SK-N-SH (cell line): ENCODE measurements around the gene GXYLT2.

Source experiments
- EP300 ChIP-seq, 2 experiments: IDR thresholded peaks; 2 replicates each; pipeline versions ENCODE4 v1.4.0 to v1.6.1; 2012; ENCODE audit warnings: borderline replicate concordance in 1 of 2, low read depth in 1 of 2, low read length in 1 of 2
- JUND ChIP-seq: IDR thresholded peaks from 2 replicates; pipeline ENCODE4 v1.4.0; 2012
- NFIC ChIP-seq: IDR thresholded peaks from 2 replicates; pipeline ENCODE4 v1.4.0; 2012; ENCODE audit warnings: borderline replicate concordance
- POLR2AphosphoS5 ChIP-seq: IDR thresholded peaks from 2 replicates; pipeline ENCODE4 v1.6.1; 2012; ENCODE audit warnings: low read depth, low read length
- RAD21 ChIP-seq: IDR thresholded peaks from 2 replicates; pipeline ENCODE4 v1.6.1; 2012; ENCODE audit warnings: mild to moderate bottlenecking, low read length
- RFX5 ChIP-seq: IDR thresholded peaks from 2 replicates; pipeline ENCODE4 v1.6.1; 2012; ENCODE audit warnings: mild to moderate bottlenecking, improper control_type of control experiment, low read length
- SIN3A ChIP-seq: IDR thresholded peaks from 2 replicates; pipeline ENCODE4 v1.6.1; 2012; ENCODE audit warnings: low read depth, mild to moderate bottlenecking, low read length, moderate library complexity, borderline replicate concordance
- SMC3 ChIP-seq: IDR thresholded peaks from 2 replicates; pipeline ENCODE4 v1.6.1; 2012; ENCODE audit warnings: low read depth, low read length, improper control_type of control experiment
- TAF1 ChIP-seq: IDR thresholded peaks from 2 replicates; pipeline ENCODE4 v1.6.1; 2012; ENCODE audit warnings: low read depth, mild to moderate bottlenecking, low read length, moderate library complexity, borderline replicate concordance
- YY1 ChIP-seq: IDR thresholded peaks from 2 replicates; pipeline ENCODE4 v1.4.0; 2012; ENCODE audit warnings: low read depth, mild to moderate bottlenecking
- TF ChIP-seq, protein P1 (sequence below): IDR thresholded peaks from 2 replicates; pipeline ENCODE4 v1.4.0; 2012; ENCODE audit warnings: low read depth, borderline replicate concordance
- TF ChIP-seq, protein P2 (sequence below): fragments of 200-600 bp; sonication (generic); IDR thresholded peaks from 2 replicates; pipeline ENCODE4 v1.6.1; 2017; ENCODE audit warnings: antibody characterized with exemption, mild to moderate bottlenecking, moderate library complexity
- TF ChIP-seq, protein P3 (sequence below): IDR thresholded peaks from 2 replicates; pipeline ENCODE4 v1.4.0; 2012; ENCODE audit warnings: low read depth, borderline replicate concordance
- TF ChIP-seq, protein P4 (sequence below): IDR thresholded peaks from 2 replicates; pipeline ENCODE4 v1.6.1; 2012; ENCODE audit warnings: mild to moderate bottlenecking, low read depth, low read length, moderate library complexity

DNA sequence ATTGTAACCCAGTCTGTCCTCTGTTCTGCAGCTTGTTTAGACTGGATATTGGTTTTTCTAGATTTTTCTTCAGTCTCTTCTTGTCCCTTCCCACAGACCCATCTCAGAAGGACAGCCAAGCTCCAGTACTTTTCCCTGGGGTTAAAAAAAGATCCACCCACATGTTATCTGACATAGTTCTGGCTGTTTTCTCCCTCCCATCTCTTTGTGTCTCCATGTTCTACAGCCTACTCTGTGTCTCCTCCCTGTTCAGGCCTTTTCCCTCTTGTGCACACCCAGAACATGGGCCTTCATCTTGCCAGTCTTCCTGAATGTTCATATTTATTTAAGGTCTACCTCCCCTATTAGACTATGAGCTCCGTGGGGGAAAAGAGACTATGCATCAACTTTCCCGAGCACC is 103.7 kb downstream of the GXYLT2 start:
- TF ChIP-seq JUND, result no peak
- no peak for TF ChIP-seq YY1
- TF ChIP-seq, protein P1, sequence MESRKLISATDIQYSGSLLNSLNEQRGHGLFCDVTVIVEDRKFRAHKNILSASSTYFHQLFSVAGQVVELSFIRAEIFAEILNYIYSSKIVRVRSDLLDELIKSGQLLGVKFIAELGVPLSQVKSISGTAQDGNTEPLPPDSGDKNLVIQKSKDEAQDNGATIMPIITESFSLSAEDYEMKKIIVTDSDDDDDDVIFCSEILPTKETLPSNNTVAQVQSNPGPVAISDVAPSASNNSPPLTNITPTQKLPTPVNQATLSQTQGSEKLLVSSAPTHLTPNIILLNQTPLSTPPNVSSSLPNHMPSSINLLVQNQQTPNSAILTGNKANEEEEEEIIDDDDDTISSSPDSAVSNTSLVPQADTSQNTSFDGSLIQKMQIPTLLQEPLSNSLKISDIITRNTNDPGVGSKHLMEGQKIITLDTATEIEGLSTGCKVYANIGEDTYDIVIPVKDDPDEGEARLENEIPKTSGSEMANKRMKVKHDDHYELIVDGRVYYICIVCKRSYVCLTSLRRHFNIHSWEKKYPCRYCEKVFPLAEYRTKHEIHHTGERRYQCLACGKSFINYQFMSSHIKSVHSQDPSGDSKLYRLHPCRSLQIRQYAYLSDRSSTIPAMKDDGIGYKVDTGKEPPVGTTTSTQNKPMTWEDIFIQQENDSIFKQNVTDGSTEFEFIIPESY, result no peak
- no peak for TF ChIP-seq RFX5
- TF ChIP-seq, protein P2, sequence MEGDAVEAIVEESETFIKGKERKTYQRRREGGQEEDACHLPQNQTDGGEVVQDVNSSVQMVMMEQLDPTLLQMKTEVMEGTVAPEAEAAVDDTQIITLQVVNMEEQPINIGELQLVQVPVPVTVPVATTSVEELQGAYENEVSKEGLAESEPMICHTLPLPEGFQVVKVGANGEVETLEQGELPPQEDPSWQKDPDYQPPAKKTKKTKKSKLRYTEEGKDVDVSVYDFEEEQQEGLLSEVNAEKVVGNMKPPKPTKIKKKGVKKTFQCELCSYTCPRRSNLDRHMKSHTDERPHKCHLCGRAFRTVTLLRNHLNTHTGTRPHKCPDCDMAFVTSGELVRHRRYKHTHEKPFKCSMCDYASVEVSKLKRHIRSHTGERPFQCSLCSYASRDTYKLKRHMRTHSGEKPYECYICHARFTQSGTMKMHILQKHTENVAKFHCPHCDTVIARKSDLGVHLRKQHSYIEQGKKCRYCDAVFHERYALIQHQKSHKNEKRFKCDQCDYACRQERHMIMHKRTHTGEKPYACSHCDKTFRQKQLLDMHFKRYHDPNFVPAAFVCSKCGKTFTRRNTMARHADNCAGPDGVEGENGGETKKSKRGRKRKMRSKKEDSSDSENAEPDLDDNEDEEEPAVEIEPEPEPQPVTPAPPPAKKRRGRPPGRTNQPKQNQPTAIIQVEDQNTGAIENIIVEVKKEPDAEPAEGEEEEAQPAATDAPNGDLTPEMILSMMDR, result no peak
- no peak for TF ChIP-seq NFIC
- no peak for TF ChIP-seq EP300 (IDR thresholded peaks at IDR 0.05; ENCODE audit: borderline replicate concordance in 1 of 2, low read depth in 1 of 2, low read length in 1 of 2)
- no peak for TF ChIP-seq POLR2AphosphoS5
- TF ChIP-seq, protein P3, sequence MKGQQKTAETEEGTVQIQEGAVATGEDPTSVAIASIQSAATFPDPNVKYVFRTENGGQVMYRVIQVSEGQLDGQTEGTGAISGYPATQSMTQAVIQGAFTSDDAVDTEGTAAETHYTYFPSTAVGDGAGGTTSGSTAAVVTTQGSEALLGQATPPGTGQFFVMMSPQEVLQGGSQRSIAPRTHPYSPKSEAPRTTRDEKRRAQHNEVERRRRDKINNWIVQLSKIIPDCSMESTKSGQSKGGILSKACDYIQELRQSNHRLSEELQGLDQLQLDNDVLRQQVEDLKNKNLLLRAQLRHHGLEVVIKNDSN, result no peak
- no peak for TF ChIP-seq RAD21
- TF ChIP-seq TAF1, result no peak
- TF ChIP-seq, protein P4, sequence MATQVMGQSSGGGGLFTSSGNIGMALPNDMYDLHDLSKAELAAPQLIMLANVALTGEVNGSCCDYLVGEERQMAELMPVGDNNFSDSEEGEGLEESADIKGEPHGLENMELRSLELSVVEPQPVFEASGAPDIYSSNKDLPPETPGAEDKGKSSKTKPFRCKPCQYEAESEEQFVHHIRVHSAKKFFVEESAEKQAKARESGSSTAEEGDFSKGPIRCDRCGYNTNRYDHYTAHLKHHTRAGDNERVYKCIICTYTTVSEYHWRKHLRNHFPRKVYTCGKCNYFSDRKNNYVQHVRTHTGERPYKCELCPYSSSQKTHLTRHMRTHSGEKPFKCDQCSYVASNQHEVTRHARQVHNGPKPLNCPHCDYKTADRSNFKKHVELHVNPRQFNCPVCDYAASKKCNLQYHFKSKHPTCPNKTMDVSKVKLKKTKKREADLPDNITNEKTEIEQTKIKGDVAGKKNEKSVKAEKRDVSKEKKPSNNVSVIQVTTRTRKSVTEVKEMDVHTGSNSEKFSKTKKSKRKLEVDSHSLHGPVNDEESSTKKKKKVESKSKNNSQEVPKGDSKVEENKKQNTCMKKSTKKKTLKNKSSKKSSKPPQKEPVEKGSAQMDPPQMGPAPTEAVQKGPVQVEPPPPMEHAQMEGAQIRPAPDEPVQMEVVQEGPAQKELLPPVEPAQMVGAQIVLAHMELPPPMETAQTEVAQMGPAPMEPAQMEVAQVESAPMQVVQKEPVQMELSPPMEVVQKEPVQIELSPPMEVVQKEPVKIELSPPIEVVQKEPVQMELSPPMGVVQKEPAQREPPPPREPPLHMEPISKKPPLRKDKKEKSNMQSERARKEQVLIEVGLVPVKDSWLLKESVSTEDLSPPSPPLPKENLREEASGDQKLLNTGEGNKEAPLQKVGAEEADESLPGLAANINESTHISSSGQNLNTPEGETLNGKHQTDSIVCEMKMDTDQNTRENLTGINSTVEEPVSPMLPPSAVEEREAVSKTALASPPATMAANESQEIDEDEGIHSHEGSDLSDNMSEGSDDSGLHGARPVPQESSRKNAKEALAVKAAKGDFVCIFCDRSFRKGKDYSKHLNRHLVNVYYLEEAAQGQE, result no peak
- TF ChIP-seq SIN3A, result no peak
- no peak for TF ChIP-seq SMC3
